Common myeloid progenitor, CD34-positive (primary cell): ENCODE results near the gene LEPR.

ENCODE experiments used
- CTCF ChIA-PET: fragments of 350-600 bp; sonication (Branson Sonifier 250); formaldehyde crosslinking; loops from one replicate; lab custom pipeline; 2021; ENCODE audit warnings: antibody characterized with exemption; lab: Charles Lee
- POLR2A ChIA-PET: fragments of 350-600 bp; sonication (Branson Sonifier 250); formaldehyde crosslinking; loops from one replicate; lab custom pipeline; 2021; ENCODE audit warnings: antibody characterized with exemption; lab: Charles Lee
- DNase-seq, 3 donors: peaks; one replicate each; pipeline versions ENCODE4 v3.0.0 to v3.0.0-alpha.2; 2013
- H3K27ac ChIP-seq, 2 experiments: 1 replicate in 1 of 2; 2 replicates in 1 of 2; pipeline ENCODE4 v1.7.0; 2013; ENCODE audit warnings: inconsistent platforms in 2 of 2, low read length in 2 of 2, mild to moderate bottlenecking in 2 of 2, low read depth in 1 of 2, moderate library complexity in 1 of 2; ENCODE audit not compliant: severe bottlenecking in 2 of 2, insufficient read depth in 1 of 2, poor library complexity in 1 of 2
- H3K27me3 ChIP-seq, 5 experiments: replicated peaks in 2 of 5; 1 replicate in 3 of 5; 2 replicates in 2 of 5; pipeline versions ENCODE4 v1.6.1 to v1.7.0; 2013; ENCODE audit warnings: low read length in 4 of 5, mild to moderate bottlenecking in 2 of 5, moderate library complexity in 2 of 5, inconsistent platforms in 1 of 5; ENCODE audit not compliant: insufficient read depth in 5 of 5, control insufficient read depth in 4 of 5
- H3K36me3 ChIP-seq, 4 experiments: 1 replicate in 2 of 4; 2 replicates in 2 of 4; pipeline versions ENCODE4 v1.6.1 to v1.7.0; 2013; ENCODE audit warnings: low read length in 3 of 4, control low read depth in 1 of 4, mild to moderate bottlenecking in 1 of 4; ENCODE audit not compliant: control insufficient read depth in 4 of 4, insufficient read depth in 4 of 4
- H3K4me1 ChIP-seq, 4 experiments: 1 replicate in 3 of 4; 2 replicates in 1 of 4; pipeline versions ENCODE4 v1.6.1 to v1.7.1; 2013; ENCODE audit warnings: low read length in 3 of 4, mild to moderate bottlenecking in 3 of 4, control low read depth in 1 of 4, inconsistent platforms in 1 of 4, moderate library complexity in 1 of 4; ENCODE audit not compliant: control insufficient read depth in 4 of 4, insufficient read depth in 4 of 4; ENCODE audit errors: control extremely low read depth in 1 of 4
- H3K4me3 ChIP-seq, 7 experiments: 1 replicate in 4 of 7; 2 replicates in 3 of 7; pipeline versions ENCODE4 v1.5.1 to v1.7.0; 2013; ENCODE audit warnings: mild to moderate bottlenecking in 7 of 7, low read length in 6 of 7, moderate library complexity in 6 of 7, inconsistent platforms in 2 of 7, low read depth in 2 of 7, control low read depth in 1 of 7; ENCODE audit not compliant: insufficient read depth in 4 of 7, control insufficient read depth in 1 of 7; ENCODE audit errors: extremely low read depth in 1 of 7
- H3K9me3 ChIP-seq, 5 experiments: 1 replicate in 4 of 5; 2 replicates in 1 of 5; pipeline versions ENCODE4 v1.6.1 to v1.7.1; 2013; ENCODE audit warnings: low read length in 4 of 5, mild to moderate bottlenecking in 2 of 5, inconsistent platforms in 1 of 5, low read depth in 1 of 5, moderate library complexity in 1 of 5; ENCODE audit not compliant: control insufficient read depth in 4 of 5, insufficient read depth in 2 of 5; ENCODE audit errors: control extremely low read depth in 1 of 5
- WGBS: methylation state at CpG from one replicate; pipeline ENCODE4 v1.1.5; 2013; ENCODE audit not compliant: insufficient coverage; 5-methylcytosine and 5-hydroxymethylcytosine counted together

The LEPR gene

GRCh38 chr1:65412256-65412983 lies 8.0 kb upstream of the LEPR start:
- H3K27me3 ChIP-seq: no peaks in the 10 kb centered on the region
- peak overlapping the region in 1 of 2 experiments; percentile 70 for H3K27ac ChIP-seq
- H3K9me3 ChIP-seq: no peaks in the 10 kb centered on the region
- WGBS: 70% methylated on average over 3 of the region's 4 CpGs
- POLR2A ChIA-PET: no interaction called here
- DNase-seq: peak in 2 of 3 donors; percentile 31 to 55
- no peaks in the 10 kb centered on the region for H3K4me1 ChIP-seq
- H3K36me3 ChIP-seq: peaks cover 0 to 53% (median 11%) of the 10 kb centered on the region in 4 experiments
- H3K4me3 ChIP-seq: no peak overlapping the region
- CTCF ChIA-PET: interaction anchor here (1.2 kb wide), 1 partner anchor 8 kb away, joined by 3 read pairs; the partner anchor contains the start of genes LEPR and LEPROT

GRCh38 chr1:65412984-65413375 lies 7.5 kb upstream of the LEPR start:
- no peak for DNase-seq
- CTCF ChIA-PET: no interaction called here

GRCh38 chr1:65414538-65414937 lies 5.9 kb upstream of the LEPR start:
- no peak for DNase-seq
- H3K4me3 ChIP-seq: no peak overlapping the region
- CTCF ChIA-PET: no interaction called here
- no CpG with 5 or more reads among the region's 4 CpGs for WGBS
- no peaks in the 10 kb centered on the region for H3K27me3 ChIP-seq
- H3K27ac ChIP-seq: no peak overlapping the region
- no peaks in the 10 kb centered on the region for H3K9me3 ChIP-seq
- H3K4me1 ChIP-seq: peaks cover 0 to 7% (median 5%) of the 10 kb centered on the region in 4 experiments
- peaks cover 0 to 32% (median 4%) of the 10 kb centered on the region in 4 experiments for H3K36me3 ChIP-seq
- POLR2A ChIA-PET: interaction anchor here (0.6 kb wide), 1 partner anchor 8 kb away, joined by 3 read pairs; no protein-coding TSS in a partner anchor

More at GRCh38 chr1:65412984-65413375, 7.5 kb upstream of the LEPR start:
- Histone ChIP-seq H3K27ac (peak overlapping the region in 1 of 2 experiments; percentile 30), H3K4me1 (no peaks in the 10 kb centered on the region), H3K27me3 (no peaks in the 10 kb centered on the region), H3K36me3 (peaks cover 0 to 48% (median 11%) of the 10 kb centered on the region in 4 experiments), H3K9me3 (no peaks in the 10 kb centered on the region), H3K4me3 (no peak overlapping the region)
- POLR2A ChIA-PET: no interaction called here
- 83% methylated on average over 1 of the region's 3 CpGs for WGBS

GRCh38 chr1:65416767-65417166 lies 3.7 kb upstream of the LEPR start:
- CTCF ChIA-PET: interaction anchor here (1.5 to 2.3 kb wide), 2 partner anchors 10 to 43 kb away, joined by 4 to 8 read pairs; no protein-coding TSS in a partner anchor
- no peak for DNase-seq
- WGBS: no CpG with 5 or more reads among the region's 1 CpG
- no peak overlapping the region for H3K4me3 ChIP-seq
- H3K27ac ChIP-seq: no peak overlapping the region
- H3K4me1 ChIP-seq: peaks cover 0 to 14% (median 9%) of the 10 kb centered on the region in 4 experiments
- POLR2A ChIA-PET: interaction anchor here (0.9 kb wide), 1 partner anchor 164 kb away, joined by 3 read pairs; no protein-coding TSS in a partner anchor
- no peaks in the 10 kb centered on the region for H3K9me3 ChIP-seq
- H3K27me3 ChIP-seq: no peaks in the 10 kb centered on the region
- H3K36me3 ChIP-seq: peaks cover 0 to 14% (median 4%) of the 10 kb centered on the region in 4 experiments

- Histone ChIP-seq H3K4me3 (no peak overlapping the region), H3K9me3 (no peaks in the 10 kb centered on the region), H3K27me3 (no peaks in the 10 kb centered on the region), H3K27ac (no peak overlapping the region), H3K4me1 (peaks cover 0 to 24% (median 19%) of the 10 kb centered on the region in 4 experiments), H3K36me3 (peaks cover 0 to 12% (median 3%) of the 10 kb centered on the region in 4 experiments)
- 75% methylated on average over 1 of the region's 2 CpGs for WGBS
- CTCF ChIA-PET: interaction anchor here (0.7 to 2.3 kb wide), 4 partner anchors 9 to 14 kb away, joined by 3 to 8 read pairs (median 6); no protein-coding TSS in a partner anchor
- POLR2A ChIA-PET: interaction anchor here (0.9 kb wide), 1 partner anchor 165 kb away, joined by 3 read pairs; no protein-coding TSS in a partner anchor
- DNase-seq: no peak
Observed at GRCh38 chr1:65417729-65418128, 2.7 kb upstream of the LEPR start.

GRCh38 chr1:65418522-65419185 lies 1.8 kb upstream of the LEPR start:
- Histone ChIP-seq H3K4me1 (peaks cover 8 to 33% (median 25%) of the 10 kb centered on the region in 4 experiments), H3K4me3 (no peak overlapping the region), H3K36me3 (peaks cover 0 to 6% (median 1%) of the 10 kb centered on the region in 4 experiments), H3K27me3 (no peaks in the 10 kb centered on the region), H3K9me3 (no peaks in the 10 kb centered on the region), H3K27ac (peak overlapping the region in 1 of 2 experiments; percentile 83)
- DNase-seq: no peak
- ChIA-PET POLR2A (no interaction called here), CTCF (interaction anchor here (1.0 to 2.3 kb wide), 4 partner anchors 13 to 37 kb away, joined by 3 to 10 read pairs (median 4); no protein-coding TSS in a partner anchor)
- WGBS: 90% methylated on average over 2 of the region's 4 CpGs
